ENCODE data around the gene SDF4. TPM values are rescaled to one million over a fixed set of nuclear protein-coding genes. Genes with fewer than 3 reads are reported as not detected.

Gene SDF4
- total and polyA plus RNA-seq, 7 experiments from 2014 or later: 74.8 to 124 (median 107) TPM

DNA sequence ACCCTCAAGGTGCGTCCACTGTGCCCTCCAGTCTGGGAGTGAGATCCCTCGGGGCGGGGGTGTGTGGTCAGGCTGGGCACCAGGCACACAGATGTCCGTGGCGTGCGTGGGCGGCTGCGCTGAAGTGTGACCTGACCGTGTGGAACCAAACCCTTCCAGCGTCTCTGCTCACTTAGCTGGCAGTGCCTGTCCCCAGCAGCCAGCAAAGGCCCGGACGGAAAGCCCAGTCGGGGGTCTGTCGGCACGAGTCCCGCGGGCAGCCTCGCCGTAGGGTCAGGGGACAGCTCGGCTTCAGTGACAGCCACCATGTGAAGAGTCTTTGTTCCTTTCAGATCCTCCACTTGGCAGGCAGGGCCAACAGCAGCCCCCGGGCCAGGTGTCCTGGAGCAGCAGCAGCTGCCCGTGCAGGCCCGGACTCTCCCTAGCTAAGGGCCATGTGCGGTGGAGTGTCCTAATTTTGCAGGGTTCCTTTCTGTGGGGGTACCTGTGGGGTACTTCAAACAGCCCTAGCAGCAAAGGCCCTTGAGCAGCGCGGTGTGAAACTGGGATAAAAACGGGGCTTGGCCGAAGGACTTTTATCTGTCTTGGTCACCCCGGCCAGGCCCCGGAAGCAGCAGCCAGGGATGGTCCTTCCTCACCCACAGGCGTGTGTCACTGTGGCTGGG lies 46.6 kb downstream of the SDF4 start:
- POLR2A ChIA-PET: no interaction called here

DNA sequence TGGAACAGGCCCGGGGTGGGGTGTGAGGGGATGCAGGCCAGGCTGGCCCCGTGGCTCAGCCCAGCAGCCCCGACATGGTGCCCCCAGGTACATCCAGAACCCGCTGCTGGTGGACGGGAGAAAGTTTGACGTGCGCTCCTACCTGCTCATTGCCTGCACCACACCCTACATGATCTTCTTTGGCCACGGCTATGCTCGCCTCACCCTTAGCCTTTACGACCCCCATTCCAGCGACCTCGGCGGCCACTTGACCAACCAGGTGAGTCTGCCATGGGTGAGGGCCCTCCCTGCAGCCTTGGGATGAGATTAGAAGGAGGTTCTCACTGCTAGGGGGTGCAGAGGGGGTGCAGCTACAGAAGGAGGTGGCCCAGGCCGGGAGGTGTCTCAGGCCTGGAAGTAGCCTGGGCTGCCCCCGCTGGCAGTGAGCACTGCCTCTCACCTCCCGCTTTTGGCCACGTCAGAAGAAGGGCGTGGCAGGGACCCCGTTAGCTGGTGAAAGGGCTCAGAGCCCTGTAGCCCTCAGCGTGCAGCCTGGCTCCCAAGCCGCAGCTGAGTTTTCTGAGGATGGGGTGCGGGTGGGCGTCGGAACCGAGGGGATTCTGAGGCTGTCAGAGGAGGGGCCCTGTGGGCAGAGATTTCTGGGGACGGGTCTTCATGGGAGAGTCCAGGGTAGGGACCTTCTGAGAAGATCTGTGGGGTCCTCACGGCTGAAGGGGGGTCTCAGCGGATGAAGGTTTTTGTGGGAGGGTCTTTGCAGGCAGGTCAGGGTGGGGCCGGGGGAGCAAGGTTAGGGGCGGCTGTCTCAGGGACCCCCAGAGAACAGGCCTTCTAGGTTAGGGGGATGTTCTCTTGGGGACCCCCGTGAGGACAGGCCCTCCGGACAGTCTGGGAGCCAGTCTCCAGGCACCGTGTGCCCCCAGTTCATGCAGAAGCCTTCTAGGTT lies 47.7 kb downstream of the SDF4 start:
- Mint-ChIP-seq H3K4me1 (peaks cover 0 to 8% (median 3%) of the 10 kb centered on the region in 7 donors), H3K4me3 (peak overlapping the region in 1 of 10 donors; percentile 54), H3K27me3 (peaks cover 0 to 19% (median 5%) of the 10 kb centered on the region in 5 donors), H3K36me3 (no peaks in the 10 kb centered on the region), H3K27ac (no peak overlapping the region), H3K9me3 (peaks cover 0 to 4% (median 0%) of the 10 kb centered on the region in 11 donors)
- H3K36me3 ChIP-seq (ENCODE audit: control insufficient read depth in 2 of 3, insufficient read depth in 3 of 3, low read length in 3 of 3): no peaks in the 10 kb centered on the region
- no peak for ATAC-seq
- no peaks in the 10 kb centered on the region for H3K4me1 ChIP-seq (ENCODE audit: control insufficient read depth in 2 of 2, insufficient read depth in 2 of 2, low read length in 2 of 2)
- no peak overlapping the region for H3K4me3 ChIP-seq (ENCODE audit: low read length)
- H3K27me3 ChIP-seq (ENCODE audit: control insufficient read depth in 2 of 2, insufficient read depth in 2 of 2, low read length in 2 of 2): no peaks in the 10 kb centered on the region
- intact Hi-C loops (cut with micrococcal nuclease): no loop called here
- DNase-seq: no peak
- ChIA-PET CTCF (no interaction called here), POLR2A (no interaction called here)
- no peaks in the 10 kb centered on the region for H3K9me3 ChIP-seq (ENCODE audit: control insufficient read depth in 2 of 3, low read length in 3 of 3)
- H3K27ac ChIP-seq (ENCODE audit: low read depth, low read length): no peak overlapping the region

More for the DNA sequence above, 46.6 kb downstream of the SDF4 start:
- H3K4me3 Mint-ChIP-seq: no peak overlapping the region
- Histone ChIP-seq H3K27ac (ENCODE audit: low read depth, low read length) (no peak overlapping the region), H3K36me3 (ENCODE audit: control insufficient read depth in 2 of 3, insufficient read depth in 3 of 3, low read length in 3 of 3) (no peaks in the 10 kb centered on the region), H3K9me3 (ENCODE audit: control insufficient read depth in 2 of 3, low read length in 3 of 3) (no peaks in the 10 kb centered on the region), H3K27me3 (ENCODE audit: control insufficient read depth in 2 of 2, insufficient read depth in 2 of 2, low read length in 2 of 2) (no peaks in the 10 kb centered on the region), H3K4me1 (ENCODE audit: control insufficient read depth in 2 of 2, insufficient read depth in 2 of 2, low read length in 2 of 2) (no peaks in the 10 kb centered on the region), H3K4me3 (ENCODE audit: low read length) (no peak overlapping the region)
- peaks cover 0 to 4% (median 0%) of the 10 kb centered on the region in 11 donors for H3K9me3 Mint-ChIP-seq
- ATAC-seq (no peak), DNase-seq (no peak)
- peaks cover 0 to 8% (median 3%) of the 10 kb centered on the region in 7 donors for H3K4me1 Mint-ChIP-seq
- H3K27me3 Mint-ChIP-seq: peaks cover 0 to 25% (median 5%) of the 10 kb centered on the region in 5 donors
- intact Hi-C loops (cut with micrococcal nuclease): no loop called here
- no peak overlapping the region for H3K27ac Mint-ChIP-seq
- CTCF ChIA-PET: no interaction called here
- H3K36me3 Mint-ChIP-seq: no peaks in the 10 kb centered on the region

DNA sequence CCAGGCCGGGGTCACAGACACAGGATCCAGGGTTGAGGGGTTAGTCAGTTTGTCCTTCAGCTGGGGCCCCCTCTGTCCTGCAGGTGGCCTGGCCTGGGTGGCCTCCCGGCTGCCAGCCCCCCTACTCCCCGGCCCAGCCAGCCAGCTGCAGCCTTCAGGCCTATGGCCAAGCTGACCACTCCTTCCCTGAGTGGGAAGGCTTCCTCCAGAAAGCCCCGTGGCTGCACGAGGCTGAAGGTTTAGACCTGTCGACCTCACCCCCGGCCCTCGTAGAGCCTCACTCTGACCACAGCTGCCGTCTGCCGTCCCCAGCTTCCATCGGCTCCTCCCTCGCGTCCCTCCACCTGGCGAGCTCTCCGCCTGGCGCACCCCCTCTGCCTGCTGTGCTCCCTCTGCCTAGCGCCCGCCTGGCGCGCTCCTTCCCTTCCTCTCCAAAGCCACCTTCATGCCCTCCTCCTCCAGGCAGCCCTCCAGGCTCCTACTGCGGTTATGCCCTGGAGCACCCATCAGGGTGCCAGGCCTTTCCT lies 48.5 kb downstream of the SDF4 start:
- ATAC-seq (no peak), DNase-seq (no peak)
- Histone ChIP-seq H3K4me1 (ENCODE audit: control insufficient read depth in 2 of 2, insufficient read depth in 2 of 2, low read length in 2 of 2) (no peaks in the 10 kb centered on the region), H3K27me3 (ENCODE audit: control insufficient read depth in 2 of 2, insufficient read depth in 2 of 2, low read length in 2 of 2) (no peaks in the 10 kb centered on the region), H3K4me3 (ENCODE audit: low read length) (no peak overlapping the region), H3K9me3 (ENCODE audit: control insufficient read depth in 2 of 3, low read length in 3 of 3) (no peaks in the 10 kb centered on the region), H3K36me3 (ENCODE audit: control insufficient read depth in 2 of 3, insufficient read depth in 3 of 3, low read length in 3 of 3) (no peaks in the 10 kb centered on the region), H3K27ac (ENCODE audit: low read depth, low read length) (no peak overlapping the region)
- Mint-ChIP-seq H3K9me3 (no peaks in the 10 kb centered on the region), H3K4me1 (peaks cover 0 to 8% (median 3%) of the 10 kb centered on the region in 7 donors), H3K27ac (peak overlapping the region in 1 of 9 donors; percentile 55), H3K4me3 (peak overlapping the region in 2 of 10 donors; percentile 1 to 54), H3K27me3 (peaks cover 0 to 19% (median 5%) of the 10 kb centered on the region in 5 donors), H3K36me3 (no peaks in the 10 kb centered on the region)
- CTCF ChIA-PET: interaction anchor here (0.6 kb wide), 1 partner anchor 61 kb away, joined by 3 read pairs; no protein-coding TSS in a partner anchor
- POLR2A ChIA-PET: no interaction called here
- intact Hi-C loops (cut with micrococcal nuclease): no loop called here

DNA sequence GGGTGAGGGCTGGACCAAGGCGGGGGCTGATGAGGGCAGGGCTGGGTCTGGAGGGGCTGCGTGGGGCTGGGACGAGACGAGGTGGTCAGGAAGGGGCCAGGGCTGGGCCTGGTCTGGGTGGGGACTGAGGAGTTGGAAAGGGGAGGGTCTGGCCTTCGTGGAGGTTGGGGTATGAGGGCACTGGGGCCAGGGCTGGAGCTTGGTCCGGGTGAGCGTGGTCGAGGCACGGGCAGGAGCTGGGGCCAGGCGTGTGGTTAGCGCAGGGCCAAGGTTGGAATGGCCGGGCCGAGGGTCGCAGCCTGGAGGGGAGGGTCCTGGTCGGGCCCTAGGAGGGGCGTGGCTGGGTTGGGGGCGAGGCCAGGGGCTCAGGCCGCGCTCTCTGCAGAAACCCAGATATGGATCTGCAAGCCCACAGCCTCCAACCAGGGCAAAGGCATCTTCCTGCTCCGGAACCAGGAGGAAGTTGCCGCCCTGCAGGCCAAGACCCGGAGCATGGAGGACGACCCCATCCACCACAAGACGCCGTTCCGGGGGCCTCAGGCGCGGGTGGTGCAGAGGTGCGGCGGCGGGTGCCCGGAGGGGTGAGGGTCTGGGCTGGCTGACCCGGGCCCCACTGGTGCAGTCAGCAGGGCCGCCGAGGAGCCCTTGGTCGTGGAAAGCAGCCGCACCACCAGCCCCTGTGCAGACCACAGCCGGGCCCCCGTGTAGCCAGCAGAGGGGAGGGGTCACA lies 49.1 kb downstream of the SDF4 start:
- H3K27me3 Mint-ChIP-seq: peaks cover 0 to 19% (median 5%) of the 10 kb centered on the region in 5 donors
- H3K36me3 ChIP-seq (ENCODE audit: control insufficient read depth in 2 of 3, insufficient read depth in 3 of 3, low read length in 3 of 3): no peaks in the 10 kb centered on the region
- no peaks in the 10 kb centered on the region for H3K9me3 Mint-ChIP-seq
- no peak overlapping the region for H3K27ac Mint-ChIP-seq
- no peaks in the 10 kb centered on the region for H3K9me3 ChIP-seq (ENCODE audit: control insufficient read depth in 2 of 3, low read length in 3 of 3)
- H3K36me3 Mint-ChIP-seq: no peaks in the 10 kb centered on the region
- H3K4me3 Mint-ChIP-seq: no peak overlapping the region
- DNase-seq: no peak
- no peak overlapping the region for H3K27ac ChIP-seq (ENCODE audit: low read depth, low read length)
- peaks cover 0 to 8% (median 2%) of the 10 kb centered on the region in 7 donors for H3K4me1 Mint-ChIP-seq
- ATAC-seq: no peak
- intact Hi-C loops (cut with micrococcal nuclease): no loop called here
- no peaks in the 10 kb centered on the region for H3K4me1 ChIP-seq (ENCODE audit: control insufficient read depth in 2 of 2, insufficient read depth in 2 of 2, low read length in 2 of 2)
- POLR2A ChIA-PET: no interaction called here
- no peaks in the 10 kb centered on the region for H3K27me3 ChIP-seq (ENCODE audit: control insufficient read depth in 2 of 2, insufficient read depth in 2 of 2, low read length in 2 of 2)
- CTCF ChIA-PET: interaction anchor here (0.6 kb wide), 1 partner anchor 60 kb away, joined by 3 read pairs; no protein-coding TSS in a partner anchor
- H3K4me3 ChIP-seq (ENCODE audit: low read length): no peak overlapping the region

DNA sequence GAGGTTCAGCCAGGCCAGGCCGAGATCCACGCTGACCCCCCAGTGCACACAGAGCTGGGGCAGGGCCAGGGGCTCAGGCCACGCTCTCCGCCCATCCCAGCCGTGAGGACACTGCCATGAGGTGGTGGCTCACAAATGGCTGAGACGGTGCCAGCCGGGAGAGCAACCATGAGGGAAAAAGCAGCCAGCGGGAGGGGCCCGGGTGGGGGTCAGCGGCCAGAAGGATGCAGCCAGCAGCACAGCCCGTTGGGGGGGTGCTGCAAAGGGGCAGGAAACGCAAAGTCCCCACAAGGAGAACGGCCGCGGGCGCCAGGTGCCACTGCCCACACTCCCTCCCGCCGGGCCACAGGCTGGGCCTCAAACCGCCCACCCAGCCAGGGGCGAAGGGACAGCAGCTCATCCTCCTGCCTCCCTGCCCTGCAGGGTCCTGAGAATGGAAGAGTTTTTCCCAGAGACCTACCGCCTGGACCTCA lies 49.8 kb downstream of the SDF4 start:
- ATAC-seq (no peak), DNase-seq (no peak)
- Histone ChIP-seq H3K9me3 (ENCODE audit: control insufficient read depth in 2 of 3, low read length in 3 of 3) (no peaks in the 10 kb centered on the region), H3K27me3 (ENCODE audit: control insufficient read depth in 2 of 2, insufficient read depth in 2 of 2, low read length in 2 of 2) (no peaks in the 10 kb centered on the region), H3K36me3 (ENCODE audit: control insufficient read depth in 2 of 3, insufficient read depth in 3 of 3, low read length in 3 of 3) (no peaks in the 10 kb centered on the region), H3K4me1 (ENCODE audit: control insufficient read depth in 2 of 2, insufficient read depth in 2 of 2, low read length in 2 of 2) (no peaks in the 10 kb centered on the region), H3K4me3 (ENCODE audit: low read length) (no peak overlapping the region), H3K27ac (ENCODE audit: low read depth, low read length) (no peak overlapping the region)
- H3K4me1 Mint-ChIP-seq: peaks cover 0 to 8% (median 3%) of the 10 kb centered on the region in 7 donors
- H3K27ac Mint-ChIP-seq: no peak overlapping the region
- POLR2A ChIA-PET: no interaction called here
- H3K27me3 Mint-ChIP-seq: peaks cover 0 to 19% (median 5%) of the 10 kb centered on the region in 5 donors
- H3K36me3 Mint-ChIP-seq: no peaks in the 10 kb centered on the region
- H3K4me3 Mint-ChIP-seq: no peak overlapping the region
- peaks cover 0 to under 1% (median 0%) of the 10 kb centered on the region in 11 donors for H3K9me3 Mint-ChIP-seq
- CTCF ChIA-PET: no interaction called here
- intact Hi-C loops (cut with micrococcal nuclease): no loop called here
